Gastrocnemius medialis (tissue), 4 donors: ENCODE results near the gene EFCC1. TPM values are rescaled to one million over a fixed set of nuclear protein-coding genes. Genes with fewer than 3 reads are reported as not detected.
"Not testable (repeated sequence)": the region's sequence is repeated elsewhere in the genome, so short reads cannot be mapped to it uniquely, and the experiment has no call there.

Experiments
- ATAC-seq, 2 donors: fragments of 150-250 bp; one replicate each; pipeline ENCODE4 v1.9.1; 2016
- DNase-seq, 2 donors: peaks; one replicate each; pipeline ENCODE4 v3.0.0-alpha.2; 2019
- H3K27ac ChIP-seq, 4 donors: fragments of 200-600 bp; sonication (generic); 1 replicate in 1 of 4; 2 replicates in 3 of 4; pipeline ENCODE4 v1.5.1; 2016 to 2018; ENCODE audit warnings: mild to moderate bottlenecking in 2 of 4, moderate library complexity in 1 of 4
- H3K27me3 ChIP-seq, 3 donors: fragments of 200-600 bp; sonication (generic) in 2 of 3; 1 replicate in 1 of 3; 2 replicates in 2 of 3; pipeline versions ENCODE4 v1.5.1 to v1.6.0; 2016 to 2019; ENCODE audit warnings: mild to moderate bottlenecking in 1 of 3, moderate library complexity in 1 of 3
- H3K36me3 ChIP-seq, 2 donors: fragments of 200-600 bp; sonication (generic) in 1 of 2; one replicate each; pipeline ENCODE4 v1.5.1; 2017 to 2018
- H3K4me1 ChIP-seq, 2 donors: fragments of 200-600 bp; sonication (generic) in 1 of 2; one replicate each; pipeline ENCODE4 v1.5.1; 2016 to 2017; ENCODE audit warnings: mild to moderate bottlenecking in 2 of 2
- H3K4me3 ChIP-seq, 4 donors: fragments of 200-600 bp; sonication (generic) in 3 of 4; 1 replicate in 1 of 4; 2 replicates in 3 of 4; pipeline ENCODE4 v1.5.1; 2016 to 2019; ENCODE audit warnings: mild to moderate bottlenecking in 2 of 4
- H3K9me3 ChIP-seq, 3 donors: fragments of 200-600 bp; sonication (generic) in 2 of 3; 1 replicate in 1 of 3; 2 replicates in 2 of 3; pipeline ENCODE4 v1.5.1; 2016 to 2019
- CTCF ChIP-seq, 5 experiments: fragments of 450-650 bp in 3 of 5; fragments of 200-600 bp in 2 of 5; sonication (generic) in 2 of 5; IDR thresholded peaks in 4 of 5; conservative IDR thresholded peaks in 1 of 5; 1 replicate in 4 of 5; 2 replicates in 1 of 5; pipeline ENCODE4 v1.5.1; 2016 to 2019; ENCODE audit warnings: antibody characterized with exemption in 5 of 5, mild to moderate bottlenecking in 3 of 5, moderate library complexity in 3 of 5
- POLR2A ChIP-seq, 2 donors: fragments of 450-650 bp; IDR thresholded peaks; one replicate each; pipeline ENCODE4 v1.6.1; 2017; ENCODE audit warnings: antibody characterized with exemption in 2 of 2, mild to moderate bottlenecking in 2 of 2, moderate library complexity in 2 of 2
- in situ Hi-C, 4 donors: fragments of 200-750 bp; cut with MboI; loops; one replicate each; pipeline versions ENCODE4 v1.15.0 to v1.8.0; 2017; ENCODE audit warnings: low sequenced_read_pairs in 4 of 4
- intact Hi-C: fragments of 100-400 bp; cut with DNase I; formaldehyde crosslinking; loops from one replicate; pipeline ENCODE4 v1.15.1; 2023; ENCODE audit warnings: low total_unique reads
- total RNA-seq, 4 donors: library from RNA; depleted of rRNA; stranded (reverse); fragments of >200 nt; gene quantifications; one replicate each; pipeline versions ENCODE4 v1.1.0 to v1.2.3, GENCODE V29; 2016

Gene EFCC1
- total RNA-seq, 4 donors from 2014 or later, result 0.26 to 1.2 (median 0.45) TPM

- no peak for ATAC-seq
- Histone ChIP-seq H3K27ac (no peak overlapping the region), H3K4me1 (peaks cover 0 to 3% of the 10 kb centered on the region in 2 donors), H3K9me3 (no peaks in the 10 kb centered on the region), H3K4me3 (no peak overlapping the region), H3K36me3 (no peaks in the 10 kb centered on the region), H3K27me3 (peaks cover 0 to 6% (median 0%) of the 10 kb centered on the region in 3 donors)
- in situ Hi-C loops, result no loop called here
- TF ChIP-seq POLR2A (IDR thresholded peaks at IDR 0.05), result no peak
- no peak for TF ChIP-seq CTCF (IDR thresholded peaks at IDR 0.05 in 4 of 5, conservative IDR thresholded peaks at IDR 0.05 in 1 of 5)
- DNase-seq, result no peak
- intact Hi-C loops, result no loop called here
These were observed 64.6 kb downstream of the EFCC1 start for GRCh38 chr3:129065720-129066073.

- H3K36me3 ChIP-seq, DNase-seq, H3K9me3 ChIP-seq, H3K27me3 ChIP-seq, intact Hi-C loops, H3K27ac ChIP-seq, ATAC-seq, H3K4me1 ChIP-seq, in situ Hi-C loops: not testable (repeated sequence)
- peak overlapping the region in 1 of 4 donors; percentile 10 for H3K4me3 ChIP-seq
These were observed 66.6 kb downstream of the EFCC1 start for GRCh38 chr3:129067719-129068118.

- Histone ChIP-seq H3K9me3 (no peaks in the 10 kb centered on the region), H3K36me3 (no peaks in the 10 kb centered on the region), H3K4me1 (peaks cover 0 to 3% of the 10 kb centered on the region in 2 donors), H3K27me3 (peaks cover 0 to 6% (median 0%) of the 10 kb centered on the region in 3 donors), H3K27ac (no peak overlapping the region), H3K4me3 (peak overlapping the region; percentile 10 to 50 (median 32))
- DNase-seq (no peak), ATAC-seq (no peak)
- in situ Hi-C loops (no loop called here), intact Hi-C loops (no loop called here)
- no peak for TF ChIP-seq CTCF (IDR thresholded peaks at IDR 0.05 in 4 of 5, conservative IDR thresholded peaks at IDR 0.05 in 1 of 5)
- no peak for TF ChIP-seq POLR2A (IDR thresholded peaks at IDR 0.05)
These were observed 67.3 kb downstream of the EFCC1 start for GRCh38 chr3:129068291-129068886.

GRCh38 chr3:129069313-129070085 lies 68.4 kb downstream of the EFCC1 start:
- H3K4me1 ChIP-seq, result not testable (repeated sequence)

GRCh38 chr3:129070086-129070885 lies 69.2 kb downstream of the EFCC1 start:
- no peak for TF ChIP-seq CTCF (IDR thresholded peaks at IDR 0.05 in 4 of 5, conservative IDR thresholded peaks at IDR 0.05 in 1 of 5)
- TF ChIP-seq POLR2A (IDR thresholded peaks at IDR 0.05), result no peak
- Histone ChIP-seq H3K27ac (no peak overlapping the region), H3K4me3 (no peak overlapping the region), H3K36me3 (no peaks in the 10 kb centered on the region), H3K4me1 (peaks cover 0 to 3% of the 10 kb centered on the region in 2 donors), H3K27me3 (peaks cover 0 to 6% (median 0%) of the 10 kb centered on the region in 3 donors), H3K9me3 (no peaks in the 10 kb centered on the region)
- no peak for DNase-seq
- intact Hi-C loops (no loop called here), in situ Hi-C loops (no loop called here)
- ATAC-seq, result no peak

More at GRCh38 chr3:129069313-129070085, 68.4 kb downstream of the EFCC1 start:
- H3K27ac ChIP-seq, H3K4me3 ChIP-seq, DNase-seq, intact Hi-C loops, H3K36me3 ChIP-seq, H3K27me3 ChIP-seq, in situ Hi-C loops, H3K9me3 ChIP-seq: not testable (repeated sequence)
- peak in 1 of 2 donors; percentile 12 for ATAC-seq
